T47D (cell line): ENCODE measurements around the gene TRAF6.

Experiments used
- DNase-seq, 2 experiments: peaks; one replicate each; pipeline versions ENCODE4 v3.0.0 to v3.0.0-alpha.2; 2011 to 2012; ENCODE audit warnings: low read depth in 1 of 2, low spot score in 1 of 2
- JUND ChIP-seq: IDR thresholded peaks from 2 replicates; pipeline ENCODE4 v1.6.1; 2012; ENCODE audit warnings: low read depth
- in situ Hi-C: cut with HindIII; loops from 2 replicates; pipeline ENCODE4 v1.10.0; 2016; ENCODE audit warnings: low sequenced_read_pairs, low pct_unique_long_range_greater_than_20kb

The TRAF6 gene

GRCh38 chr11:36463781-36464180 lies 46.3 kb downstream of the TRAF6 start:
- DNase-seq = no peak
- TF ChIP-seq JUND = no peak
- in situ Hi-C loops = no loop called here

GRCh38 chr11:36462321-36462720 lies 47.8 kb downstream of the TRAF6 start:
- in situ Hi-C loops = no loop called here
- TF ChIP-seq JUND = no peak
- no peak for DNase-seq

GRCh38 chr11:36460220-36460619 lies 49.9 kb downstream of the TRAF6 start:
- TF ChIP-seq JUND = no peak
- in situ Hi-C loops = no loop called here
- DNase-seq = no peak

GRCh38 chr11:36459046-36459445 lies 51.0 kb downstream of the TRAF6 start:
- no peak for TF ChIP-seq JUND
- no peak for DNase-seq
- in situ Hi-C loops = no loop called here

- TF ChIP-seq JUND = no peak
- in situ Hi-C loops = no loop called here
- DNase-seq = no peak
Observed at GRCh38 chr11:36458129-36458915, 51.8 kb downstream of the TRAF6 start.

GRCh38 chr11:36456156-36456555 lies 53.9 kb downstream of the TRAF6 start:
- no peak for TF ChIP-seq JUND
- DNase-seq = no peak
- in situ Hi-C loops = no loop called here

- DNase-seq = no peak
- TF ChIP-seq JUND = no peak
- in situ Hi-C loops = no loop called here
Observed at GRCh38 chr11:36455658-36456111, 54.4 kb downstream of the TRAF6 start.

- DNase-seq = no peak
Observed at GRCh38 chr11:36454941-36455631, 55.0 kb downstream of the TRAF6 start.

GRCh38 chr11:36454551-36454940 lies 55.5 kb downstream of the TRAF6 start:
- DNase-seq = no peak
- no peak for TF ChIP-seq JUND
- in situ Hi-C loops = no loop called here

More at GRCh38 chr11:36454941-36455631, 55.0 kb downstream of the TRAF6 start:
- no peak for TF ChIP-seq JUND
- in situ Hi-C loops = no loop called here

GRCh38 chr11:36453678-36454077 lies 56.4 kb downstream of the TRAF6 start:
- in situ Hi-C loops = no loop called here
- no peak for TF ChIP-seq JUND
- peak in 1 of 2 experiments; percentile 29 for DNase-seq

- in situ Hi-C loops = no loop called here
- TF ChIP-seq JUND = no peak
- no peak for DNase-seq
Observed at GRCh38 chr11:36452961-36453360, 57.1 kb downstream of the TRAF6 start.

GRCh38 chr11:36452236-36452940 lies 57.7 kb downstream of the TRAF6 start:
- TF ChIP-seq JUND = no peak
- no peak for DNase-seq
- in situ Hi-C loops = no loop called here

- in situ Hi-C loops = no loop called here
- no peak for DNase-seq
- TF ChIP-seq JUND = no peak
Observed at GRCh38 chr11:36451681-36452080, 58.4 kb downstream of the TRAF6 start.
